GM12892 (cell line): ENCODE results near the gene BUD31.

Experiments
- POLR2A ChIP-seq: IDR thresholded peaks from 2 replicates; pipeline ENCODE4 v1.6.1; 2011; ENCODE audit warnings: low read depth, low read length, control low read depth
- POLR2AphosphoS5 ChIP-seq: IDR thresholded peaks from 2 replicates; pipeline ENCODE4 v1.6.1; 2011; ENCODE audit warnings: low read depth, low read length, control low read depth

DNA sequence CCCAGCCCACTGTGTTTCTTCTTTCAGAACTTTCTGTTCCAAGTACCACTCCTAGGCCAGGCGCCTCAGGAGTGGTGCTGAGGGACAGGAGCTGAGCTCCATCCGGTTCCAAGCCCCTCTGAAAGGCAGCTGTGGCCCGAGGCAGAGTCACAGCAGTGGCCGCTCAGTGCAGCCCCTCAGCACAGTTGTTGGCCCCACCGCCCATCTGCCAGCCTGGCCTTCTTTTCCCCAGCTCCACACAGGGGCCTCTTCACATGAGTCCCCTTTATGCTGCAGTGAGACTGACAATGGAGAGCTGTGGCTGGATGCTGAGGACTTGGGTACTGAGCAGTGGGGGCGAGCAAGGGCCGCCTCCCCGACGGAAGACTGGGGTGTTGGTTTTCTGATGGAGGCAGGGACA is 9.5 kb downstream of the BUD31 start:
- TF ChIP-seq POLR2A (no peak), POLR2AphosphoS5 (no peak; the same call in 1 of the 2 replicates)
